OCI-LY3 (cell line): Measurements from ENCODE around the gene UNC5C.

ENCODE experiments used
- H2AFZ ChIP-seq: fragments of 200-600, 300-600 bp; shearing (Covaris generic); 2 replicates; pipeline ENCODE4 v1.6.0; 2014; ENCODE audit warnings: antibody characterized with exemption, low read depth, low read length
- H3K27ac ChIP-seq: fragments of 200-600, 300-600 bp; sonication (generic); 2 replicates; pipeline ENCODE4 v1.5.1; 2014; ENCODE audit warnings: mild to moderate bottlenecking, low read length, moderate library complexity, mixed read lengths
- H3K27me3 ChIP-seq: fragments of 200-600, 300-600 bp; sonication (generic); 2 replicates; pipeline ENCODE4 v1.6.1; 2014; ENCODE audit warnings: low read depth, low read length, mixed read lengths
- H3K36me3 ChIP-seq: fragments of 200-600, 300-600 bp; sonication (generic); replicated peaks from 2 replicates; pipeline ENCODE3; 2014; ENCODE audit warnings: low read depth, low read length, mixed read lengths
- H3K4me1 ChIP-seq: fragments of 300-600, 200-600 bp; sonication (generic); 2 replicates; pipeline ENCODE4 v1.6.1; 2014; ENCODE audit warnings: low read length, mixed read lengths
- H3K4me2 ChIP-seq: fragments of 200-600, 300-600 bp; sonication (generic); 2 replicates; pipeline ENCODE4 v1.6.1; 2014; ENCODE audit warnings: low read length, mixed read lengths
- H3K4me3 ChIP-seq: fragments of 300-600, 200-600 bp; sonication (generic); 2 replicates; pipeline ENCODE4 v1.5.1; 2014; ENCODE audit warnings: antibody characterized with exemption, mild to moderate bottlenecking, low read length, moderate library complexity
- H3K79me2 ChIP-seq: fragments of 300-600, 200-600 bp; shearing (Covaris generic); 2 replicates; pipeline ENCODE4 v1.6.1; 2014; ENCODE audit warnings: mild to moderate bottlenecking, low read length, mixed read lengths
- H3K9ac ChIP-seq: fragments of 300-600, 200-600 bp; shearing (Covaris generic); 2 replicates; pipeline ENCODE4 v1.6.0; 2014; ENCODE audit warnings: mild to moderate bottlenecking, low read length, moderate library complexity
- H3K9me3 ChIP-seq: fragments of 200-600, 300-600 bp; shearing (Covaris generic); 2 replicates; pipeline ENCODE4 v1.6.1; 2014; ENCODE audit warnings: low read length, mixed read lengths; ENCODE audit not compliant: insufficient read depth
- H4K20me1 ChIP-seq: fragments of 200-600, 300-600 bp; sonication (generic); 2 replicates; pipeline ENCODE4 v1.6.1; 2016; ENCODE audit warnings: low read length, mixed read lengths; ENCODE audit not compliant: insufficient read depth
- CTCF ChIP-seq: fragments of 200-600, 300-600 bp; sonication (generic); IDR thresholded peaks from 2 replicates; pipeline ENCODE4 v1.5.1; 2014; ENCODE audit warnings: antibody characterized with exemption, low read length, low read depth
- EZH2phosphoT487 ChIP-seq: fragments of 200-600 bp; shearing (Covaris generic); IDR thresholded peaks from 2 replicates; pipeline ENCODE4 v1.6.1; 2018; ENCODE audit warnings: antibody characterized with exemption, mixed run types, low read depth

UNC5C gene

GRCh38 chr4:95417531-95417930 is 131.2 kb downstream of the UNC5C start:
- Histone ChIP-seq H3K27me3 (no peaks in the 10 kb centered on the region), H3K4me1 (no peaks in the 10 kb centered on the region), H3K79me2 (no peaks in the 10 kb centered on the region), H3K36me3 (no peaks in the 10 kb centered on the region), H3K9ac (no peak overlapping the region), H3K27ac (no peak overlapping the region), H3K4me2 (no peak overlapping the region), H4K20me1 (no peaks in the 10 kb centered on the region), H2AFZ (no peak overlapping the region), H3K9me3 (no peaks in the 10 kb centered on the region), H3K4me3 (no peak overlapping the region)
- no peak for TF ChIP-seq CTCF
- TF ChIP-seq EZH2phosphoT487, result no peak

- Histone ChIP-seq H3K4me2 (no peak overlapping the region), H3K4me3 (no peak overlapping the region)
These were observed 133.4 kb downstream of the UNC5C start for GRCh38 chr4:95415346-95415771.

GRCh38 chr4:95411371-95412088 is 137.2 kb downstream of the UNC5C start:
- Histone ChIP-seq H2AFZ (no peak overlapping the region), H3K4me2 (no peak overlapping the region), H3K4me1 (no peaks in the 10 kb centered on the region), H3K27me3 (no peaks in the 10 kb centered on the region), H3K27ac (no peak overlapping the region), H3K4me3 (no peak overlapping the region), H4K20me1 (no peaks in the 10 kb centered on the region), H3K9ac (no peak overlapping the region), H3K36me3 (no peaks in the 10 kb centered on the region), H3K9me3 (no peaks in the 10 kb centered on the region), H3K79me2 (no peaks in the 10 kb centered on the region)
- TF ChIP-seq CTCF (no peak), EZH2phosphoT487 (no peak)

More at GRCh38 chr4:95415346-95415771, 133.4 kb downstream of the UNC5C start:
- Histone ChIP-seq H3K4me1 (no peaks in the 10 kb centered on the region), H2AFZ (no peak overlapping the region), H3K9me3 (no peaks in the 10 kb centered on the region), H3K27ac (no peak overlapping the region), H4K20me1 (no peaks in the 10 kb centered on the region), H3K36me3 (no peaks in the 10 kb centered on the region), H3K79me2 (no peaks in the 10 kb centered on the region), H3K9ac (no peak overlapping the region), H3K27me3 (no peaks in the 10 kb centered on the region)
- TF ChIP-seq CTCF, result no peak
- TF ChIP-seq EZH2phosphoT487, result no peak

- H3K27me3 ChIP-seq, result no peaks in the 10 kb centered on the region
- TF ChIP-seq EZH2phosphoT487 (no peak), CTCF (no peak)
- no peak overlapping the region for H3K9ac ChIP-seq
- no peaks in the 10 kb centered on the region for H3K79me2 ChIP-seq
- H4K20me1 ChIP-seq, result no peaks in the 10 kb centered on the region
- H3K4me3 ChIP-seq, result no peak overlapping the region
- H3K27ac ChIP-seq, result no peak overlapping the region
- no peak overlapping the region for H2AFZ ChIP-seq
- no peaks in the 10 kb centered on the region for H3K36me3 ChIP-seq
- H3K4me2 ChIP-seq, result no peak overlapping the region
- H3K4me1 ChIP-seq, result no peaks in the 10 kb centered on the region
- H3K9me3 ChIP-seq, result no peaks in the 10 kb centered on the region
These were observed 138.3 kb downstream of the UNC5C start for GRCh38 chr4:95410387-95410977.
